Chondrocyte (in vitro differentiated cells): ENCODE data around the gene GYG2. TPM values are rescaled to one million over a fixed set of nuclear protein-coding genes. Genes with fewer than 3 reads are reported as not detected.
"Not testable (repeated sequence)": the region's sequence is repeated elsewhere in the genome, so short reads cannot be mapped to it uniquely, and the experiment has no call there.

Experiments
- DNase-seq: peaks from one replicate; pipeline ENCODE4 v3.0.0; 2021; ENCODE audit warnings: mixed read lengths, low spot score
- H3K27ac Mint-ChIP-seq: one replicate; pipeline ENCODE4 v1.8.0; 2021; ENCODE audit warnings: mild to moderate bottlenecking, moderate library complexity, mixed read lengths; ENCODE audit not compliant: unreplicated experiment
- H3K27me3 Mint-ChIP-seq: 2 replicates; pipeline ENCODE4 v1.8.0; 2021; ENCODE audit warnings: low read depth, mixed read lengths
- H3K36me3 Mint-ChIP-seq: 2 replicates; pipeline ENCODE4 v1.8.0; 2021; ENCODE audit warnings: low read depth, mixed read lengths
- H3K4me1 Mint-ChIP-seq: 2 replicates; pipeline ENCODE4 v1.8.0; 2021; ENCODE audit warnings: low read depth, mild to moderate bottlenecking, mixed read lengths
- H3K4me3 Mint-ChIP-seq: one replicate; pipeline ENCODE4 v1.8.0; 2021; ENCODE audit warnings: mild to moderate bottlenecking, moderate library complexity, mixed read lengths; ENCODE audit not compliant: unreplicated experiment
- H3K9me3 Mint-ChIP-seq: 2 replicates; pipeline ENCODE4 v1.8.0; 2021; ENCODE audit warnings: low read depth, mixed read lengths
- CTCF ChIP-seq: fragments of 200-600 bp; sonication (generic); IDR thresholded peaks from 2 replicates; pipeline ENCODE4 v1.5.0; 2021; ENCODE audit warnings: antibody characterized with exemption, mild to moderate bottlenecking, moderate library complexity
- total RNA-seq: library from RNA; stranded (reverse); gene quantifications from 3 replicates; pipeline ENCODE4 v1.2.1, GENCODE V29; 2021

The GYG2 gene
- total RNA-seq, 1 donor from 2014 or later: 12.1 TPM

DNA sequence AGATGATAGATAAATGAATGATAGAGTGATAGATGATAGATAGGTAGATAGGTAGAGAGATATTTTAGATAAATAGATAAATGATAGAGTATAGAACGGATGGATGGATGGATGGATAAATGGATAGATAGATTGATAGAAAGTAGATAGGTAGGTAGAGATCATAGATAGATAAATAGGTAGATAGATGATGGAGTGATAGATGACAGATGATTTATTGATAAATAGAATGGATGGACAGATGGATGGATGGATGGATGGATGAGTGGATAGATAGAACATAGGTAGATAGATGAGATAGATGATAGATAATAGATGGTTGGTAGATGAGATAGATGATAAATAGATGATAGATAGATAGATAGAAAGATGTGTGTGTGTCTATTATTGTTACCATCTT lies 50.9 kb downstream of the GYG2 start:
- peaks cover 2% of the 10 kb centered on the region for H3K36me3 Mint-ChIP-seq
- no peak overlapping the region for H3K27ac Mint-ChIP-seq
- peaks cover under 1% of the 10 kb centered on the region for H3K9me3 Mint-ChIP-seq
- no peak for TF ChIP-seq CTCF
- no peak for DNase-seq
- H3K27me3 Mint-ChIP-seq: no peaks in the 10 kb centered on the region
- H3K4me3 Mint-ChIP-seq: no peak overlapping the region
- H3K4me1 Mint-ChIP-seq: no peaks in the 10 kb centered on the region

DNA sequence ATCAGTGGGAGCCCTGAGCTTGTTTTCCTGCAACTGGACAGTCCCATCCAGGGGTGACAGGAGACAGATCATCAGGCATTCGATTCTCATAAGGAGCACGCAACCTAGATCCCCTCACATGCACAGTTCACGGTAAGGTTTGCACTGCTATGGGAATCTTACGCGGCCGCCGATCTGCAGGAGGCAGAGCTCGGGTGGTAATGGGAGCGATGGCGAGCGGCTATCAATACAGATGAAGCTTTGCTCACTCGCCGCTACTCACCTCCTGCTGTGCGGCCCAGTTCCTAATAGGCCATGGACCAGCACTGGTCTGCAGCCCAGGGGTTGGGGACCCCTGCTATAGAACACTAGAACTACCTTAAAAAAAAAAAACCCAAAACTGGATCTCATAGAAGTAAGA lies 55.0 kb downstream of the GYG2 start:
- no peaks in the 10 kb centered on the region for H3K27me3 Mint-ChIP-seq
- no peak for TF ChIP-seq CTCF

DNA sequence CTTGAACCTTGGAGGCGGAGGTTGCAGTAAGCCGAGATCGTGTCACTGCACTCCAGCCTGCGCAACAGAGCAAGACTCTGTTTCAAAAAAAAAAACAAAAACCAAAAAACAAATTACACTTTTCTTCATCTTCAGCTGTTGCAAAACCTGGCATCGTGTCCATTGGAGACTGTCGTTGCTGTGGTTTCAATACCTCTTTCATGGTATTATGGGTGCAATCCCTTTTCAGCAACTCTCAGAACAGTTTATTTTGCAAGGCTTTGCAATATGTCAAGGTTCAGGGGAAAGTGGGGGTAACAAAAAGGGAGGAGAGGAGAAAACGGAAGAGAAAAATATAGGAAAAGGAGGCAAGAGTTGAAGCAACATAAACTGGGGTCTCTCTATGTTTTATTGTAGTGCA lies 59.6 kb downstream of the GYG2 start:
- no peak overlapping the region for H3K27ac Mint-ChIP-seq
- H3K4me3 Mint-ChIP-seq: no peak overlapping the region
- TF ChIP-seq CTCF: no peak
- H3K9me3 Mint-ChIP-seq: no peaks in the 10 kb centered on the region
- no peaks in the 10 kb centered on the region for H3K27me3 Mint-ChIP-seq
- no peak for DNase-seq
- no peaks in the 10 kb centered on the region for H3K36me3 Mint-ChIP-seq
- peaks cover 18% of the 10 kb centered on the region for H3K4me1 Mint-ChIP-seq

More for the DNA sequence above, 55.0 kb downstream of the GYG2 start:
- H3K9me3 Mint-ChIP-seq: no peaks in the 10 kb centered on the region
- no peak overlapping the region for H3K27ac Mint-ChIP-seq
- DNase-seq: no peak
- H3K4me1 Mint-ChIP-seq: peaks cover 3% of the 10 kb centered on the region
- no peaks in the 10 kb centered on the region for H3K36me3 Mint-ChIP-seq
- no peak overlapping the region for H3K4me3 Mint-ChIP-seq

GRCh38 chrX:2889045-2889605 lies 60.4 kb downstream of the GYG2 start:
- no peaks in the 10 kb centered on the region for H3K36me3 Mint-ChIP-seq
- DNase-seq: no peak
- TF ChIP-seq CTCF: no peak
- no peaks in the 10 kb centered on the region for H3K27me3 Mint-ChIP-seq
- H3K4me3 Mint-ChIP-seq: peak overlapping the region; percentile 67
- no peak overlapping the region for H3K27ac Mint-ChIP-seq
- no peaks in the 10 kb centered on the region for H3K9me3 Mint-ChIP-seq
- H3K4me1 Mint-ChIP-seq: peaks cover 18% of the 10 kb centered on the region

GRCh38 chrX:2889706-2890490 lies 61.2 kb downstream of the GYG2 start:
- peak overlapping the region; percentile 67 for H3K4me3 Mint-ChIP-seq
- H3K27me3 Mint-ChIP-seq, DNase-seq, H3K36me3 Mint-ChIP-seq, H3K9me3 Mint-ChIP-seq: not testable (repeated sequence)
- H3K4me1 Mint-ChIP-seq: peaks cover 18% of the 10 kb centered on the region
- peak overlapping the region; percentile 32 for H3K27ac Mint-ChIP-seq
- peak; percentile 78 for TF ChIP-seq CTCF

DNA sequence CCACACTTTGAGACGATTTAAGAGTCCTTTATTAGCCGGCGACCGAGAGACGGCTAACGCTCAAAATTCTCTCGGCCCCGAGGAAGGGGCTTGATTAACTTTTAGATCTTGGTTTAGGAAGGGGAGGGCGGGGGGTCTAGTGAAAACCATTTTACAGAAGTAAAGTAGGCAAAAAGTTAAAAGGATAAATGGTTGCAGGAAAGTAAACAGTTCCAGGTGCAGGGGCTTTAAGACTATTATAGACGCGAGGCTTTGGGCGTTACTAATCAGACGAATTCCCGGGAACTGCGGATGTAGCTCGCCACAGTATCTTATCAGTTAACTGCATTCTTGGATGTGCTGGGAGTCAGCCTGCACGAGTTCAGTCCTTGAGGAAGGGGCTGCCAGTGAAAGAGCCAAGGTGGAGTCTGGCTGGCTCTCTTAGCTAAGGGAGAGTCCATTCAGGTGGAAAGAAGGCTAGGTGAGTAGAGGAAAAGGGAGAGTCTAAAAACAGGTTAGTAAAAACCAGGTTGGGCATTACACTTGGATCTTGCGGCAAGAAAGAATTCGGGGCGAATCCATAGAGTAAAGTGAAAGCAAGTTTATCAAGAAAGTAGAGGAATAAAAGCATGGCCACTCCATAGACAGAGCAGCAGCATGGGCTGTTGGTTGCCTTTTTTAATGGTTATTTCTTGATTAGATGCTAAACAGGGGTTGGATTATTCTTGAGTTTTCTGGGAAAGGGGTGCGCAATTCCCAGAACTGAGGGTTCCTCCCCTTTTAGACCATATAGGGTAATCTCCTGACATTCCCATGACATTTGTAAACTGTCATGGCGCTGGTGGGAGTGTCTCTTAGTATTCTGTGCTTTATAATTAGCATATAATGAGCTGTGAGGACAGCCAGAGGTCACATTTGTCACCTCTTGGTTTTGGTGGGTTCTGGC lies 62.1 kb downstream of the GYG2 start:
- not testable (repeated sequence) for H3K4me3 Mint-ChIP-seq, H3K27ac Mint-ChIP-seq, DNase-seq, H3K9me3 Mint-ChIP-seq, H3K36me3 Mint-ChIP-seq, H3K27me3 Mint-ChIP-seq
- peaks cover 18% of the 10 kb centered on the region for H3K4me1 Mint-ChIP-seq
